HL-60 (cell line): ENCODE data around the gene FAM107B.

ENCODE experiments used
- DNase-seq, 2 experiments: peaks; one replicate each; pipeline ENCODE4 v3.0.0-alpha.2; 2010 to 2020; ENCODE audit warnings: low read depth in 1 of 2, low spot score in 1 of 2
- H3K27ac ChIP-seq: fragments of 250-450 bp; sonication (Bioruptor Pico); replicated peaks from 2 replicates; pipeline ENCODE4 v1.5.1; 2020; ENCODE audit warnings: mild to moderate bottlenecking, moderate library complexity
- H3K27me3 ChIP-seq: fragments of 250-450 bp; sonication (Bioruptor Pico); 2 replicates; pipeline ENCODE4 v1.5.1; 2021; ENCODE audit warnings: mild to moderate bottlenecking, moderate library complexity; ENCODE audit not compliant: insufficient read depth, poor library complexity, severe bottlenecking
- H3K4me3 ChIP-seq: replicated peaks from 2 replicates; pipeline ENCODE4 v1.5.1; 2011; ENCODE audit warnings: mild to moderate bottlenecking, control low read depth, low read length; ENCODE audit not compliant: insufficient read depth
- CTCF ChIP-seq: IDR thresholded peaks from one replicate; pipeline ENCODE4 v1.5.1; 2011; ENCODE audit warnings: low read length, control low read depth, inconsistent platforms; ENCODE audit not compliant: insufficient read depth
- GABPA ChIP-seq: IDR thresholded peaks from 2 replicates; pipeline ENCODE4 v1.6.1; 2012; ENCODE audit warnings: low read depth
- POLR2AphosphoS5 ChIP-seq: IDR thresholded peaks from 2 replicates; pipeline ENCODE4 v1.6.1; 2012; ENCODE audit warnings: low read depth
- SPI1 ChIP-seq: IDR thresholded peaks from 2 replicates; pipeline ENCODE4 v1.6.1; 2012; ENCODE audit warnings: low read depth, mild to moderate bottlenecking, borderline replicate concordance
- TF ChIP-seq, protein P1 (sequence below): IDR thresholded peaks from 2 replicates; pipeline ENCODE4 v1.6.1; 2012; ENCODE audit warnings: low read depth; ENCODE audit not compliant: insufficient replicate concordance

Gene FAM107B

GRCh38 chr10:14800397-14800796 is 25.7 kb upstream of the FAM107B start:
- H3K4me3 ChIP-seq, result no peak overlapping the region
- H3K27me3 ChIP-seq, result no peaks in the 10 kb centered on the region
- TF ChIP-seq SPI1 (no peak), POLR2AphosphoS5 (no peak), GABPA (no peak), CTCF (no peak)
- TF ChIP-seq, protein P1, sequence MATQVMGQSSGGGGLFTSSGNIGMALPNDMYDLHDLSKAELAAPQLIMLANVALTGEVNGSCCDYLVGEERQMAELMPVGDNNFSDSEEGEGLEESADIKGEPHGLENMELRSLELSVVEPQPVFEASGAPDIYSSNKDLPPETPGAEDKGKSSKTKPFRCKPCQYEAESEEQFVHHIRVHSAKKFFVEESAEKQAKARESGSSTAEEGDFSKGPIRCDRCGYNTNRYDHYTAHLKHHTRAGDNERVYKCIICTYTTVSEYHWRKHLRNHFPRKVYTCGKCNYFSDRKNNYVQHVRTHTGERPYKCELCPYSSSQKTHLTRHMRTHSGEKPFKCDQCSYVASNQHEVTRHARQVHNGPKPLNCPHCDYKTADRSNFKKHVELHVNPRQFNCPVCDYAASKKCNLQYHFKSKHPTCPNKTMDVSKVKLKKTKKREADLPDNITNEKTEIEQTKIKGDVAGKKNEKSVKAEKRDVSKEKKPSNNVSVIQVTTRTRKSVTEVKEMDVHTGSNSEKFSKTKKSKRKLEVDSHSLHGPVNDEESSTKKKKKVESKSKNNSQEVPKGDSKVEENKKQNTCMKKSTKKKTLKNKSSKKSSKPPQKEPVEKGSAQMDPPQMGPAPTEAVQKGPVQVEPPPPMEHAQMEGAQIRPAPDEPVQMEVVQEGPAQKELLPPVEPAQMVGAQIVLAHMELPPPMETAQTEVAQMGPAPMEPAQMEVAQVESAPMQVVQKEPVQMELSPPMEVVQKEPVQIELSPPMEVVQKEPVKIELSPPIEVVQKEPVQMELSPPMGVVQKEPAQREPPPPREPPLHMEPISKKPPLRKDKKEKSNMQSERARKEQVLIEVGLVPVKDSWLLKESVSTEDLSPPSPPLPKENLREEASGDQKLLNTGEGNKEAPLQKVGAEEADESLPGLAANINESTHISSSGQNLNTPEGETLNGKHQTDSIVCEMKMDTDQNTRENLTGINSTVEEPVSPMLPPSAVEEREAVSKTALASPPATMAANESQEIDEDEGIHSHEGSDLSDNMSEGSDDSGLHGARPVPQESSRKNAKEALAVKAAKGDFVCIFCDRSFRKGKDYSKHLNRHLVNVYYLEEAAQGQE, result no peak
- DNase-seq, result no peak
- H3K27ac ChIP-seq, result no peak overlapping the region

DNA sequence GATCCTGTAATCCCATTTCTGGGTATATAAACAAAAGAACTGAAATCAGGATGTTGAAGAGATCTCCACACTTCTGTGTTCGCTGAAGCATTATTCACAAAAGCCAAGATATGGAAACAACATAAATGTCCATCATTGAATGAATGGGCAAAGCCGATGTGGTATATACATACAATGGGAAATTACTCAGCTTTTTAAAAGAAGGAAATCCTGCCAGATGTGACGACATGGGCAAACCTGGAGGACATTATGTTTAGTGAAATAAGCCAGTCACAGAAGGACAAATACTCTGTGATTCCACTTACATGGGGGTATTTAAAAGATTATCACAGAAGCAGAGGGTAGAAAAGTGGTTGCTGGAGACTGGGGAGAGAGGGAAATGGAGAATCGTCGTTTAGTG is 23.9 kb upstream of the FAM107B start:
- Histone ChIP-seq H3K27ac (no peak overlapping the region), H3K27me3 (no peaks in the 10 kb centered on the region), H3K4me3 (no peak overlapping the region)
- no peak for TF ChIP-seq GABPA
- TF ChIP-seq, protein P1, result no peak
- TF ChIP-seq CTCF, result no peak
- TF ChIP-seq POLR2AphosphoS5, result no peak
- TF ChIP-seq SPI1, result no peak
- DNase-seq, result no peak

DNA sequence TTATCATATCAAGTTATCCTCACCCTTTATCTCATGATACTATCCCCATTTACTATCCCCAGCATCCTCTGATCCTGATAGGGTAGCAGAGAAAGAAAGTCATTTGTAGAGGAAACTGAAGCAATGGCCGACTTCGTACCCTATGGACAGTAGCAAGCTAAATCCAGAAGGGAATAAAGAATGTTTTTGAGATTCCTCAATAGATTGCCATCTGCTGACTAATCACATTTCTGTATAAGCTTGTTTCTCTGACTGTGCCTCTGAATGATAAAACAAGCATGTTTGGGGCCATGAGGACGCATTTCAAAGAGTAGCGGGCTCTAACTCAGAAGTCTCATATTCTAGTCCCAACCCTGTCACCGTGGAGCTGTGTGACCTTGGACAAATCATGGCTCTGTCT is 13.2 kb upstream of the FAM107B start:
- Histone ChIP-seq H3K27me3 (no peaks in the 10 kb centered on the region), H3K4me3 (no peak overlapping the region), H3K27ac (no peak overlapping the region)
- TF ChIP-seq GABPA (no peak), POLR2AphosphoS5 (no peak), CTCF (no peak), SPI1 (no peak)
- TF ChIP-seq, protein P1, result no peak
- no peak for DNase-seq
